Caco-2 (cell line): Measurements from ENCODE around the gene CTTNBP2. TPM values are rescaled to one million over a fixed set of nuclear protein-coding genes. Genes with fewer than 3 reads are reported as not detected.

Experiments
- BruUV-seq: library from RNA; stranded (reverse); fragments of 400-500 nt; replicated peaks from 2 replicates; lab custom pipeline; 2021; lab: Mats Ljungman, UMichigan
- CTCF ChIA-PET: fragments of 300-600 bp; sonication (Branson Sonifier 250); formaldehyde crosslinking; loops from one replicate; lab custom pipeline; 2022; ENCODE audit warnings: antibody characterized with exemption; lab: Charles Lee
- POLR2A ChIA-PET: fragments of 300-600 bp; sonication (Branson Sonifier 250); formaldehyde crosslinking; loops from one replicate; lab custom pipeline; 2022; ENCODE audit warnings: antibody characterized with exemption; lab: Charles Lee
- DNase-seq, 2 experiments: peaks; one replicate each; pipeline versions ENCODE4 v3.0.0 to v3.0.0-alpha.2; 2020 to 2022
- H3K27me3 ChIP-seq: replicated peaks from 2 replicates; pipeline ENCODE4 v1.6.0; 2011; ENCODE audit warnings: low read length; ENCODE audit not compliant: control insufficient read depth, insufficient read depth
- H3K36me3 ChIP-seq: 2 replicates; pipeline ENCODE4 v1.5.1; 2011; ENCODE audit warnings: low read length; ENCODE audit not compliant: control insufficient read depth, insufficient read depth
- H3K4me1 ChIP-seq: fragments of 250-450 bp; sonication (Bioruptor Pico); 2 replicates; pipeline ENCODE4 v1.5.1; 2020; ENCODE audit warnings: mild to moderate bottlenecking
- H3K4me3 ChIP-seq: 2 replicates; pipeline ENCODE4 v1.5.1; 2011; ENCODE audit warnings: low read depth, mild to moderate bottlenecking, control low read depth, low read length
- H3K9me3 ChIP-seq: fragments of 250-450 bp; sonication (Bioruptor Pico); 2 replicates; pipeline ENCODE4 v1.5.1; 2020; ENCODE audit warnings: mild to moderate bottlenecking, moderate library complexity
- H3K27ac Mint-ChIP-seq: one replicate; pipeline ENCODE4 v1.8.0; 2022; ENCODE audit warnings: mixed read lengths; ENCODE audit not compliant: unreplicated experiment
- H3K27me3 Mint-ChIP-seq: one replicate; pipeline ENCODE4 v1.8.0; 2022; ENCODE audit warnings: mixed read lengths; ENCODE audit not compliant: insufficient read depth, unreplicated experiment
- H3K36me3 Mint-ChIP-seq: one replicate; pipeline ENCODE4 v1.8.0; 2022; ENCODE audit warnings: mild to moderate bottlenecking, mixed read lengths; ENCODE audit not compliant: insufficient read depth, unreplicated experiment
- H3K4me1 Mint-ChIP-seq: one replicate; pipeline ENCODE4 v1.8.0; 2022; ENCODE audit warnings: low read depth, mixed read lengths; ENCODE audit not compliant: unreplicated experiment
- H3K4me3 Mint-ChIP-seq: one replicate; pipeline ENCODE4 v1.8.0; 2022; ENCODE audit warnings: mild to moderate bottlenecking, moderate library complexity, mixed read lengths; ENCODE audit not compliant: unreplicated experiment
- H3K9me3 Mint-ChIP-seq: one replicate; pipeline ENCODE4 v1.8.0; 2022; ENCODE audit warnings: mixed read lengths; ENCODE audit not compliant: unreplicated experiment
- intact Hi-C: fragments of 100-400 bp; cut with micrococcal nuclease; formaldehyde crosslinking; loops from one replicate; pipeline ENCODE4 v1.10.0; 2022; ENCODE audit not compliant: unreplicated experiment
- total RNA-seq: library from RNA; stranded (reverse); gene quantifications from 2 replicates; pipeline ENCODE4 v1.2.3, GENCODE V29; 2022
- TF ChIP-seq, protein P1 (sequence below), 2 experiments: fragments of 200-600 bp in 1 of 2; IDR thresholded peaks; 1 replicate in 1 of 2; 2 replicates in 1 of 2; pipeline versions ENCODE4 v1.5.1 to v1.8.0; 2011 to 2022; ENCODE audit warnings: antibody characterized with exemption in 1 of 2, control low read depth in 1 of 2, inconsistent platforms in 1 of 2, low read depth in 1 of 2, low read length in 1 of 2, mild to moderate bottlenecking in 1 of 2, moderate library complexity in 1 of 2; ENCODE audit not compliant: insufficient read depth in 1 of 2, severe bottlenecking in 1 of 2, unreplicated experiment in 1 of 2

Gene CTTNBP2
- total RNA-seq, 1 experiment from 2014 or later = 3.2 TPM

- BruUV-seq = no TSS peak
- H3K27ac Mint-ChIP-seq = no peak overlapping the region
Measured at GRCh38 chr7:117762055-117762454, 111.2 kb downstream of the CTTNBP2 start.

GRCh38 chr7:117759950-117760640 is 113.1 kb downstream of the CTTNBP2 start:
- no peak overlapping the region for H3K27ac Mint-ChIP-seq
- Histone ChIP-seq H3K36me3 (no peaks in the 10 kb centered on the region), H3K27me3 (no peaks in the 10 kb centered on the region; the same call in 1 of the 2 replicates), H3K4me1 (no peaks in the 10 kb centered on the region), H3K4me3 (no peak overlapping the region), H3K9me3 (no peaks in the 10 kb centered on the region)
- DNase-seq = no peak
- H3K36me3 Mint-ChIP-seq = no peaks in the 10 kb centered on the region
- peaks cover 2% of the 10 kb centered on the region for H3K27me3 Mint-ChIP-seq
- intact Hi-C loops = loop anchor here (10.0 kb wide), 1 partner anchor 285 kb away; no protein-coding TSS in a partner anchor
- H3K4me3 Mint-ChIP-seq = no peak overlapping the region
- CTCF ChIA-PET = no interaction called here
- no peaks in the 10 kb centered on the region for H3K9me3 Mint-ChIP-seq
- TF ChIP-seq, protein P1, sequence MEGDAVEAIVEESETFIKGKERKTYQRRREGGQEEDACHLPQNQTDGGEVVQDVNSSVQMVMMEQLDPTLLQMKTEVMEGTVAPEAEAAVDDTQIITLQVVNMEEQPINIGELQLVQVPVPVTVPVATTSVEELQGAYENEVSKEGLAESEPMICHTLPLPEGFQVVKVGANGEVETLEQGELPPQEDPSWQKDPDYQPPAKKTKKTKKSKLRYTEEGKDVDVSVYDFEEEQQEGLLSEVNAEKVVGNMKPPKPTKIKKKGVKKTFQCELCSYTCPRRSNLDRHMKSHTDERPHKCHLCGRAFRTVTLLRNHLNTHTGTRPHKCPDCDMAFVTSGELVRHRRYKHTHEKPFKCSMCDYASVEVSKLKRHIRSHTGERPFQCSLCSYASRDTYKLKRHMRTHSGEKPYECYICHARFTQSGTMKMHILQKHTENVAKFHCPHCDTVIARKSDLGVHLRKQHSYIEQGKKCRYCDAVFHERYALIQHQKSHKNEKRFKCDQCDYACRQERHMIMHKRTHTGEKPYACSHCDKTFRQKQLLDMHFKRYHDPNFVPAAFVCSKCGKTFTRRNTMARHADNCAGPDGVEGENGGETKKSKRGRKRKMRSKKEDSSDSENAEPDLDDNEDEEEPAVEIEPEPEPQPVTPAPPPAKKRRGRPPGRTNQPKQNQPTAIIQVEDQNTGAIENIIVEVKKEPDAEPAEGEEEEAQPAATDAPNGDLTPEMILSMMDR (IDR thresholded peaks at IDR 0.05; ENCODE audit: insufficient read depth in 1 of 2, low read depth in 1 of 2, low read length in 1 of 2, severe bottlenecking in 1 of 2, unreplicated experiment in 1 of 2) = no peak
- no peaks in the 10 kb centered on the region for H3K4me1 Mint-ChIP-seq
- POLR2A ChIA-PET = no interaction called here
- BruUV-seq = no TSS peak

More at GRCh38 chr7:117762055-117762454, 111.2 kb downstream of the CTTNBP2 start:
- ChIA-PET CTCF (no interaction called here), POLR2A (no interaction called here)
- DNase-seq = no peak
- Histone ChIP-seq H3K27me3 (no peaks in the 10 kb centered on the region; the same call in 1 of the 2 replicates), H3K4me1 (no peaks in the 10 kb centered on the region), H3K4me3 (no peak overlapping the region), H3K9me3 (no peaks in the 10 kb centered on the region), H3K36me3 (no peaks in the 10 kb centered on the region)
- H3K9me3 Mint-ChIP-seq = no peaks in the 10 kb centered on the region
- H3K27me3 Mint-ChIP-seq = no peaks in the 10 kb centered on the region
- no peaks in the 10 kb centered on the region for H3K4me1 Mint-ChIP-seq
- intact Hi-C loops = no loop called here
- H3K4me3 Mint-ChIP-seq = no peak overlapping the region
- no peaks in the 10 kb centered on the region for H3K36me3 Mint-ChIP-seq
- TF ChIP-seq, protein P1 (IDR thresholded peaks at IDR 0.05; ENCODE audit: insufficient read depth in 1 of 2, low read depth in 1 of 2, low read length in 1 of 2, severe bottlenecking in 1 of 2, unreplicated experiment in 1 of 2) = no peak

DNA sequence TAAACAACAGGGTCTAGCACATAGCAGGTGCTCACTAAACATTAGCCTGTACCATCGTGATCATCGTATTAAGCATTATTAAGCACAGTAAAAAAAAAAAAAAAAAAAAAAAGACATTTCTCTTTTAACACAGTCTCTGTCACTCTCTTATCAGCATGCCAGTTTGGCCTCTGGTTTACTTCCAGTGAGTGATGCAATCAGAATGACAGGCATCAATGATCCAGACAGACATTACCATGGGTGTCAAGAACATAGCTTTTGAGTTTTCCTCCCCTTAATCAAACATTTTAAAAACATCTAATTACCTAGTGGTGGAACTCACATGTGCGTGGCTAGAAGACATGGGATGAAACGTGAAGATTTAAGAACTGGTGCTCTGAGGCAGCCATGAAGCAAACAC is 115.8 kb downstream of the CTTNBP2 start:
- no peak overlapping the region for H3K4me3 ChIP-seq
- TF ChIP-seq, protein P1 (IDR thresholded peaks at IDR 0.05; ENCODE audit: insufficient read depth in 1 of 2, low read depth in 1 of 2, low read length in 1 of 2, severe bottlenecking in 1 of 2, unreplicated experiment in 1 of 2) = no peak
- H3K27me3 ChIP-seq = no peaks in the 10 kb centered on the region; the same call in 1 of the 2 replicates
- H3K9me3 Mint-ChIP-seq = no peaks in the 10 kb centered on the region
- H3K36me3 Mint-ChIP-seq = no peaks in the 10 kb centered on the region
- intact Hi-C loops = loop anchor here (10.0 kb wide), 1 partner anchor 287 kb away; no protein-coding TSS in a partner anchor
- H3K27ac Mint-ChIP-seq = no peak overlapping the region
- CTCF ChIA-PET = no interaction called here
- no peaks in the 10 kb centered on the region for H3K36me3 ChIP-seq
- no peaks in the 10 kb centered on the region for H3K4me1 Mint-ChIP-seq
- no TSS peak for BruUV-seq
- POLR2A ChIA-PET = no interaction called here
- DNase-seq = no peak
- H3K4me3 Mint-ChIP-seq = no peak overlapping the region
- no peaks in the 10 kb centered on the region for H3K9me3 ChIP-seq
- H3K27me3 Mint-ChIP-seq = peaks cover 2% of the 10 kb centered on the region
- no peaks in the 10 kb centered on the region for H3K4me1 ChIP-seq
